Keratinocyte (primary cell): Measurements from ENCODE around the gene KNG1. TPM values are rescaled to one million over a fixed set of nuclear protein-coding genes. Genes with fewer than 3 reads are reported as not detected.

Experiments used
- DNase-seq: peaks from one replicate; pipeline ENCODE4 v3.0.0-alpha.2; 2011; ENCODE audit warnings: low read depth, missing footprints, low spot score
- FAIRE-seq: peaks from 2 replicates; lab custom pipeline; 2011; peaks lifted over from hg19 to GRCh38; lab: Jason Lieb, UNC
- H2AFZ ChIP-seq: 2 replicates; pipeline ENCODE4 v1.6.0; 2012; ENCODE audit warnings: low read length, control low read depth, inconsistent platforms; ENCODE audit not compliant: control insufficient read depth
- H3K27ac ChIP-seq: 2 replicates; pipeline ENCODE4 v1.5.1; 2011; ENCODE audit warnings: low read length; ENCODE audit not compliant: control insufficient read depth, insufficient read depth
- H3K27me3 ChIP-seq: 3 replicates; pipeline ENCODE4 v1.6.0; 2011; ENCODE audit warnings: low read length; ENCODE audit not compliant: control insufficient read depth, insufficient read depth; ENCODE audit errors: extremely low read depth
- H3K36me3 ChIP-seq, 2 experiments: 2 replicates in 1 of 2; 3 replicates in 1 of 2; pipeline ENCODE4 v1.5.1; 2011; ENCODE audit warnings: low read length in 2 of 2, mild to moderate bottlenecking in 1 of 2; ENCODE audit not compliant: control insufficient read depth in 2 of 2, insufficient read depth in 2 of 2; ENCODE audit errors: extremely low read depth in 1 of 2
- H3K4me1 ChIP-seq: 3 replicates; pipeline ENCODE4 v1.5.1; 2011; ENCODE audit warnings: low read length; ENCODE audit not compliant: control insufficient read depth, insufficient read depth; ENCODE audit errors: extremely low read depth
- H3K4me2 ChIP-seq: 3 replicates; pipeline ENCODE4 v1.6.0; 2011; ENCODE audit warnings: low read depth, low read length; ENCODE audit not compliant: control insufficient read depth, insufficient read depth; ENCODE audit errors: extremely low read depth
- H3K4me3 ChIP-seq, 3 experiments: fragments of 200-600 bp in 1 of 3; sonication (generic) in 1 of 3; 2 replicates in 2 of 3; 3 replicates in 1 of 3; pipeline ENCODE4 v1.5.1; 2011 to 2016; ENCODE audit warnings: low read length in 3 of 3, mild to moderate bottlenecking in 3 of 3, control low read depth in 2 of 3, inconsistent platforms in 1 of 3, low read depth in 1 of 3, mixed read lengths in 1 of 3, mixed run types in 1 of 3, moderate library complexity in 1 of 3; ENCODE audit not compliant: control insufficient read depth in 2 of 3, insufficient read depth in 2 of 3; ENCODE audit errors: extremely low read depth in 1 of 3
- H3K79me2 ChIP-seq: 2 replicates; pipeline ENCODE4 v1.6.0; 2012; ENCODE audit warnings: low read length; ENCODE audit not compliant: control insufficient read depth, insufficient read depth
- H3K9ac ChIP-seq: 3 replicates; pipeline ENCODE4 v1.6.0; 2011; ENCODE audit warnings: low read length; ENCODE audit not compliant: control insufficient read depth, insufficient read depth; ENCODE audit errors: extremely low read depth
- H3K9me1 ChIP-seq: 3 replicates; pipeline ENCODE4 v1.6.0; 2011; ENCODE audit warnings: low read length; ENCODE audit not compliant: control insufficient read depth, insufficient read depth; ENCODE audit errors: extremely low read depth
- H3K9me3 ChIP-seq: 2 replicates; pipeline ENCODE4 v1.5.1; 2012; ENCODE audit warnings: low read depth, low read length; ENCODE audit not compliant: control insufficient read depth
- H4K20me1 ChIP-seq: 3 replicates; pipeline ENCODE4 v1.6.0; 2011; ENCODE audit warnings: low read length; ENCODE audit not compliant: control insufficient read depth, insufficient read depth; ENCODE audit errors: extremely low read depth
- CTCF ChIP-seq, 3 experiments: IDR thresholded peaks in 1 of 3; conservative IDR thresholded peaks in 1 of 3; optimal IDR thresholded peaks in 1 of 3; 2 replicates in 2 of 3; 3 replicates in 1 of 3; pipeline versions ENCODE3 to v1.5.1; 2011; ENCODE audit warnings: low read length in 3 of 3, mild to moderate bottlenecking in 3 of 3, moderate library complexity in 2 of 3, control low read depth in 1 of 3, inconsistent platforms in 1 of 3; ENCODE audit not compliant: insufficient read depth in 2 of 3; ENCODE audit errors: extremely low read depth in 1 of 3
- EZH2 ChIP-seq: IDR thresholded peaks from one replicate; pipeline ENCODE4 v1.6.1; 2012; ENCODE audit warnings: inconsistent platforms, mild to moderate bottlenecking, low read length, moderate library complexity
- dilution Hi-C: fragments of 300-500 bp; cut with MboI; formaldehyde crosslinking; loops from one replicate; pipeline ENCODE4 v1.7.0; 2020; ENCODE audit warnings: low sequenced_read_pairs; ENCODE audit not compliant: extremely low pct_ligation_motif_present
- polyA plus RNA-seq, 5 experiments: library from polyadenylated mRNA; depleted of rRNA in 3 of 5; stranded (reverse) in 3 of 5; stranded (forward) in 1 of 5; unstranded in 1 of 5; fragments of >200 nt; gene quantifications; 1 replicate in 1 of 5; 2 replicates in 3 of 5; 3 replicates in 1 of 5; pipeline versions ENCODE4 v1.2.1 to v1.2.3, GENCODE V29; 2011 to 2012; ENCODE audit warnings: missing spikeins in 2 of 5, low read depth in 1 of 5, low replicate concordance in 1 of 5

Gene KNG1
- polyA plus RNA-seq, 1 donor (not counting 4 experiments of a cell fraction or from before 2014, with no cell fraction given) = not detected

- FAIRE-seq (peak; percentile 48), DNase-seq (no peak)
- Histone ChIP-seq H3K79me2 (no peaks in the 10 kb centered on the region), H3K4me2 (peak overlapping the region; percentile 86), H3K9me1 (no peaks in the 10 kb centered on the region), H3K27ac (peak overlapping the region; percentile 94), H3K4me1 (peaks cover 46% of the 10 kb centered on the region), H4K20me1 (no peaks in the 10 kb centered on the region), H3K9ac (peak overlapping the region; percentile 85), H2AFZ (peak overlapping the region; percentile 35), H3K27me3 (no peaks in the 10 kb centered on the region), H3K9me3 (no peaks in the 10 kb centered on the region), H3K36me3 (no peaks in the 10 kb centered on the region), H3K4me3 (peak overlapping the region; percentile 11 to 72 (median 68))
- TF ChIP-seq CTCF (optimal IDR thresholded peaks at IDR 0.05 in 1 of 3, IDR thresholded peaks at IDR 0.05 in 1 of 3, conservative IDR thresholded peaks at IDR 0.05 in 1 of 3; ENCODE audit: extremely low read depth in 1 of 3, insufficient read depth in 2 of 3, low read length in 3 of 3) (no peak), EZH2 (no peak)
- dilution Hi-C loops = no loop called here
These were observed 40.6 kb downstream of the KNG1 start for GRCh38 chr3:186757686-186758220.

GRCh38 chr3:186759231-186759930 lies 42.2 kb downstream of the KNG1 start:
- dilution Hi-C loops = no loop called here
- no peak for DNase-seq

More at GRCh38 chr3:186759231-186759930, 42.2 kb downstream of the KNG1 start:
- no peaks in the 10 kb centered on the region for H4K20me1 ChIP-seq
- no peaks in the 10 kb centered on the region for H3K79me2 ChIP-seq
- H3K9ac ChIP-seq = no peak overlapping the region
- no peak overlapping the region for H2AFZ ChIP-seq
- H3K36me3 ChIP-seq = no peaks in the 10 kb centered on the region
- H3K27me3 ChIP-seq = no peaks in the 10 kb centered on the region
- no peak overlapping the region for H3K4me3 ChIP-seq
- no peak overlapping the region for H3K4me2 ChIP-seq
- no peak overlapping the region for H3K27ac ChIP-seq
- TF ChIP-seq CTCF (optimal IDR thresholded peaks at IDR 0.05 in 1 of 3, IDR thresholded peaks at IDR 0.05 in 1 of 3, conservative IDR thresholded peaks at IDR 0.05 in 1 of 3; ENCODE audit: extremely low read depth in 1 of 3, insufficient read depth in 2 of 3, low read length in 3 of 3) (no peak), EZH2 (no peak)
- peaks cover 33% of the 10 kb centered on the region for H3K4me1 ChIP-seq
- FAIRE-seq = no peak
- H3K9me3 ChIP-seq = no peaks in the 10 kb centered on the region
- no peaks in the 10 kb centered on the region for H3K9me1 ChIP-seq
